Measurements from ENCODE around the gene FEM1C.

The FEM1C gene

GRCh38 chr5:115509547-115509946 lies 35.0 kb downstream of the FEM1C start:
- no peaks in the 10 kb centered on the region for H3K27me3 ChIP-seq (ENCODE audit: insufficient read depth, poor library complexity, severe bottlenecking)
- no peak overlapping the region for H3K27ac ChIP-seq (replicated peaks)
- H3K4me3 ChIP-seq (replicated peaks; ENCODE audit: insufficient read depth, low read length) = no peak overlapping the region
- no peak for TF ChIP-seq GABPA (IDR thresholded peaks at IDR 0.05; ENCODE audit: low read depth)
- TF ChIP-seq SPI1 (IDR thresholded peaks at IDR 0.05; ENCODE audit: borderline replicate concordance, low read depth) = no peak
- no peak for TF ChIP-seq CTCF (IDR thresholded peaks at IDR 0.05; ENCODE audit: insufficient read depth, low read length)
- no peak for TF ChIP-seq POLR2AphosphoS5 (IDR thresholded peaks at IDR 0.05; ENCODE audit: low read depth)
- TF ChIP-seq REST (IDR thresholded peaks at IDR 0.05; ENCODE audit: insufficient replicate concordance, low read depth) = no peak
- no peak for DNase-seq (ENCODE audit: low read depth in 1 of 2, low spot score in 1 of 2)

- Histone ChIP-seq H3K27me3 (ENCODE audit: insufficient read depth, poor library complexity, severe bottlenecking) (no peaks in the 10 kb centered on the region), H3K4me3 (replicated peaks; ENCODE audit: insufficient read depth, low read length) (no peak overlapping the region), H3K27ac (replicated peaks) (no peak overlapping the region)
- DNase-seq (ENCODE audit: low read depth in 1 of 2, low spot score in 1 of 2) = no peak
- TF ChIP-seq REST (IDR thresholded peaks at IDR 0.05; ENCODE audit: insufficient replicate concordance, low read depth) (no peak), GABPA (IDR thresholded peaks at IDR 0.05; ENCODE audit: low read depth) (no peak), CTCF (IDR thresholded peaks at IDR 0.05; ENCODE audit: insufficient read depth, low read length) (no peak), POLR2AphosphoS5 (IDR thresholded peaks at IDR 0.05; ENCODE audit: low read depth) (no peak), SPI1 (IDR thresholded peaks at IDR 0.05; ENCODE audit: borderline replicate concordance, low read depth) (no peak)
Observed at GRCh38 chr5:115507681-115508080, 36.9 kb downstream of the FEM1C start.

- Histone ChIP-seq H3K27ac (replicated peaks) (no peak overlapping the region), H3K4me3 (replicated peaks; ENCODE audit: insufficient read depth, low read length) (no peak overlapping the region), H3K27me3 (ENCODE audit: insufficient read depth, poor library complexity, severe bottlenecking) (no peaks in the 10 kb centered on the region)
- no peak for DNase-seq (ENCODE audit: low read depth in 1 of 2, low spot score in 1 of 2)
- no peak for TF ChIP-seq CTCF (IDR thresholded peaks at IDR 0.05; ENCODE audit: insufficient read depth, low read length)
- no peak for TF ChIP-seq SPI1 (IDR thresholded peaks at IDR 0.05; ENCODE audit: borderline replicate concordance, low read depth)
- no peak for TF ChIP-seq GABPA (IDR thresholded peaks at IDR 0.05; ENCODE audit: low read depth)
Observed at GRCh38 chr5:115503420-115503819, 41.2 kb downstream of the FEM1C start.

GRCh38 chr5:115501464-115502210 lies 42.9 kb downstream of the FEM1C start:
- no peak overlapping the region for H3K4me3 ChIP-seq (replicated peaks; ENCODE audit: insufficient read depth, low read length)
- TF ChIP-seq POLR2AphosphoS5 (IDR thresholded peaks at IDR 0.05; ENCODE audit: low read depth) (no peak), REST (IDR thresholded peaks at IDR 0.05; ENCODE audit: insufficient replicate concordance, low read depth) (no peak), CTCF (IDR thresholded peaks at IDR 0.05; ENCODE audit: insufficient read depth, low read length) (no peak), SPI1 (IDR thresholded peaks at IDR 0.05; ENCODE audit: borderline replicate concordance, low read depth) (no peak), GABPA (IDR thresholded peaks at IDR 0.05; ENCODE audit: low read depth) (no peak)
- no peaks in the 10 kb centered on the region for H3K27me3 ChIP-seq (ENCODE audit: insufficient read depth, poor library complexity, severe bottlenecking)
- no peak overlapping the region for H3K27ac ChIP-seq (replicated peaks)
- DNase-seq (ENCODE audit: low read depth in 1 of 2, low spot score in 1 of 2) = no peak
